ENCODE measurements around the gene MPO. TPM values are rescaled to one million over a fixed set of nuclear protein-coding genes. Genes with fewer than 3 reads are reported as not detected.

Gene MPO
- total RNA-seq, 1 donor from 2014 or later, result not detected

DNA sequence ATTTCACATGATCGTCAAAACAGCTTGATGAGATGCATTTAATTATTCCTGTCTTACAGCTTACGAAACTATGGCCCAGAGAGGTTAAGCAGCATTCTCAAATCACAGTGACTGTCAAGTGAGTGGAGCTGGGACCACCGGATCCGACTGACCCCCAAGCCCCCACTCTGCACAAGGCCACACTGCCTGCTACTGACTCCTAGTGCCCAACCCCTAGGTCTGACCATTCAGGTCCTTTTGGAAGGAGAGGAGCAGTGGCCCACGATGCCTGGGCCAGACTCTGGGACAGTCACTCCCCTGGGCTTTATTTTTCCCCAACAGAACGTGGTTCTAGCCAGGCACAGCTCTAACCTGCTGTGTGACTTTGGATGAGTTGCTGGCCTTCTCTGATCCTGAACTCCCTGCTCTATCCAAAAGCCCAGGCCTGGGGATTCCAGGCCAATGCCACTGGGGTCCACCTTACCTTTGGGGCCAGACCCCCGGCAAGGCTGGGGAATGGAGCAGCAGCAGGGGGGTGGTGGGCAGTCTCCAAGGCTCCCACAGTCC is 38.0 kb upstream of the MPO start:
- H3K36me3 Mint-ChIP-seq (ENCODE audit: insufficient read depth), result peaks cover 13% of the 10 kb centered on the region
- H3K4me3 Mint-ChIP-seq (ENCODE audit: low read depth), result no peak overlapping the region
- H3K27ac Mint-ChIP-seq, result no peak overlapping the region
- no peaks in the 10 kb centered on the region for H3K27me3 Mint-ChIP-seq
- peaks cover 1% of the 10 kb centered on the region for H3K4me1 Mint-ChIP-seq (ENCODE audit: low read depth)
- no peaks in the 10 kb centered on the region for H3K9me3 Mint-ChIP-seq (ENCODE audit: low read depth)
- TF ChIP-seq, protein P1, sequence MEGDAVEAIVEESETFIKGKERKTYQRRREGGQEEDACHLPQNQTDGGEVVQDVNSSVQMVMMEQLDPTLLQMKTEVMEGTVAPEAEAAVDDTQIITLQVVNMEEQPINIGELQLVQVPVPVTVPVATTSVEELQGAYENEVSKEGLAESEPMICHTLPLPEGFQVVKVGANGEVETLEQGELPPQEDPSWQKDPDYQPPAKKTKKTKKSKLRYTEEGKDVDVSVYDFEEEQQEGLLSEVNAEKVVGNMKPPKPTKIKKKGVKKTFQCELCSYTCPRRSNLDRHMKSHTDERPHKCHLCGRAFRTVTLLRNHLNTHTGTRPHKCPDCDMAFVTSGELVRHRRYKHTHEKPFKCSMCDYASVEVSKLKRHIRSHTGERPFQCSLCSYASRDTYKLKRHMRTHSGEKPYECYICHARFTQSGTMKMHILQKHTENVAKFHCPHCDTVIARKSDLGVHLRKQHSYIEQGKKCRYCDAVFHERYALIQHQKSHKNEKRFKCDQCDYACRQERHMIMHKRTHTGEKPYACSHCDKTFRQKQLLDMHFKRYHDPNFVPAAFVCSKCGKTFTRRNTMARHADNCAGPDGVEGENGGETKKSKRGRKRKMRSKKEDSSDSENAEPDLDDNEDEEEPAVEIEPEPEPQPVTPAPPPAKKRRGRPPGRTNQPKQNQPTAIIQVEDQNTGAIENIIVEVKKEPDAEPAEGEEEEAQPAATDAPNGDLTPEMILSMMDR (IDR thresholded peaks at IDR 0.05; ENCODE audit: unreplicated experiment), result no peak
- DNase-seq (ENCODE audit: low spot score, unreplicated experiment), result no peak

DNA sequence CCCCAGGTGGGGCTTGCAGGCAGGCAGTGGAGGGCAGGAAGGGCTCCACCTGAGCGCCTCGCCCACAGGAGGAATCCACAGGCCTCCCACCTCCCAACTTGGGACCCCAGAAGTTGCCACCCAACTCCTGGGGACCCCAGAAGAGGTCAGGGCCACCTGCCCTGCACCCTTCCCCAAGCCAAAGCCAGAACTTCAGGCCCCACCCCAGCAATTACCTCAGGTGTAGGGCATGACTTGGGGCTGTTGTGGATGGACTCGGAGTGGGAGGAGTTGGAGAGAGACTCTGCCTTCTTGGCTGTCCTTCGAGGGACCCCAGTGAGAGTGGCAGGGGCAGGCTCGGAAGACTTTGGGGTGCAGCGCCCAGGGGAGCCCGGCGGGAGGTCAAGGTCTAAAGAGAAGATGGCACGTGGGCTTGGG is 37.3 kb upstream of the MPO start:
- TF ChIP-seq, protein P1 (IDR thresholded peaks at IDR 0.05; ENCODE audit: unreplicated experiment), result no peak
- Mint-ChIP-seq H3K27me3 (no peaks in the 10 kb centered on the region), H3K27ac (no peak overlapping the region), H3K9me3 (ENCODE audit: low read depth) (no peaks in the 10 kb centered on the region), H3K4me3 (ENCODE audit: low read depth) (no peak overlapping the region), H3K4me1 (ENCODE audit: low read depth) (no peaks in the 10 kb centered on the region), H3K36me3 (ENCODE audit: insufficient read depth) (peaks cover 13% of the 10 kb centered on the region)
- no peak for DNase-seq (ENCODE audit: low spot score, unreplicated experiment)

DNA sequence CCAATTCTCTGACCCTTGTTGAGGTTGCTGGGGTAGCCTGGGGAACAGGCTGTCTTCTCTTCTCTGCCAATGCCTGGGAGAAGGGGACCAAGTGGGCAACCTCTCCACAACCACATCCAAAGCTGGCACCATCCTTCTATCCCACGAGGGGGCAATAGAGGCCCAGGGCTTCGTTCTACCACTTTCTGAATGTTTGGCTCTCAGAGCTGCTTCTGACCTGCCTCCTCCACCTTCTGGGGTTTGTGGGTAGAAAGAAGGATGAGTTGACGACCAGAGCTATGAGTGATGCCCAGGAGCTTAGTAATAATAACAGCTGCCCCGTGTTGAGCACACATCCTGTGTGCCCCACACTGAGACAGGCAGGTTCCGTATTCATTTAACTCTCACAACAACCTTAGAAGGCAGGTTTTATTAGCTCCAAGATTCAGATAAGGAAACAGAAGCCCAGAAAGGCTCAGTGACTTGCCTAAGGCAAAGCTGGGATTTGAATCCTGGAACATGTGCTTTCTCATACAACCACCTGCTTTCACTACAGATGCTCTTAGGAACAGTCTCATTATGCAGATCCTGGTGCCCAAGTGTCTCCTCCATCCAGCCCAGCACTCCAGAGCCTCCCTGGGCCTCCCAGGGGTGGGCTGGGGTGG is 36.8 kb upstream of the MPO start:
- Mint-ChIP-seq H3K27ac (no peak overlapping the region), H3K4me1 (ENCODE audit: low read depth) (no peaks in the 10 kb centered on the region), H3K27me3 (no peaks in the 10 kb centered on the region), H3K9me3 (ENCODE audit: low read depth) (no peaks in the 10 kb centered on the region), H3K4me3 (ENCODE audit: low read depth) (no peak overlapping the region), H3K36me3 (ENCODE audit: insufficient read depth) (peaks cover 13% of the 10 kb centered on the region)
- no peak for DNase-seq (ENCODE audit: low spot score, unreplicated experiment)
- TF ChIP-seq, protein P1 (IDR thresholded peaks at IDR 0.05; ENCODE audit: unreplicated experiment), result peak; percentile 68

DNA sequence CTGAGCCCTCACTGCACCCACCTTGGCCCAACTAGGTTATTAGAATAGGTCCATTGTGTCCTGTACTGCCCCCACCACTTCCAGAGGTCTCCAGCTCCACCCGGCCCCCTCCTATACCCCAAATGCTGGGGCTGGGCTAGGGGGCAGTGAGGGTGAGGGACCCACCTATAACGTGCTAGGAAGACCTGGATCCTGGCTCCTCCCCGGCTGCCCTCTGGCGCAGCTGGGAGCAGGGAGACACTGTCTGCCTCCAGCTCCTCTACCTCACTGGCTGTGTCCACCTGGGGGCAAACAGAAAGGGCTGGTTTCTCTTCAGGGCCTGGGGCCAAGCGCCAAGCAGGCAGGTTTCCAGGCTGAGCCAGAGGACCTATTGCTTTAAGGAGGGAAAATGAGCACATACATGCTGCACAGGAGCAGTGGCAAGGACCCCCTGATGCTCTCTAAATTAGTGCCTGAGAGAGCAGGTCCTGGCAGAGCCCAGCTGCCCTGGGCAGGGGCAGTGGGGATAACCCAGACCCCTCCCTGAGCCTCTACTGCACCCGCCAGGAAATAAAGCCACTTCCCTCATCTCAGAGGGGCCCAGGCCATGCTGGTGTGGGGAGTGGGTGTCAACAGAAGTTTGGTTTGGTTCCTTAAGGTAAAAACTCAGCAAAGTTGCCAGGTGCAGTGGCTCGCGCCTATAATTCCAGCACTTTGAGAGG is 35.7 kb upstream of the MPO start:
- peak; percentile 5 for DNase-seq (ENCODE audit: low spot score, unreplicated experiment)
- H3K4me3 Mint-ChIP-seq (ENCODE audit: low read depth), result no peak overlapping the region

DNA sequence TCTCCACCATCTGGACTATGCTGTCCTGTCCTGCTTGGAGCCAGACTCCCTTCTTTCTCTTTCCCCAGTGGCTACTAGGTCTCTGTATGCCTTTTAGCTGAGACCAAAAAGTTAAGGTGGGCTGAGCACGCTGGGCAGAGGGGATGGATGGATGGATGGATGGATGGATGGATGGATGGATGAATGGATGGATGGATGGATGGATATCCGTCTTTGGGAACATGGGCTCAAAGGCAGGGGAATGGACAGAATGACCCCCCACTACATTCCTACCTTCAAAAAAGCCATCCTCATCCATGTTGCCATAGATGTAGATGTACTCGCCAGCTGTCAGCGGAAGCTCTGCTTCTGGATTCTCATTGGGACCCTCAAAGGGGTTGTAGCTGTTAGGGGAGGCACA is 35.0 kb upstream of the MPO start:
- Mint-ChIP-seq H3K27me3 (no peaks in the 10 kb centered on the region), H3K9me3 (ENCODE audit: low read depth) (no peaks in the 10 kb centered on the region), H3K27ac (no peak overlapping the region), H3K4me3 (ENCODE audit: low read depth) (no peak overlapping the region), H3K36me3 (ENCODE audit: insufficient read depth) (peaks cover 3% of the 10 kb centered on the region), H3K4me1 (ENCODE audit: low read depth) (no peaks in the 10 kb centered on the region)
- TF ChIP-seq, protein P1 (IDR thresholded peaks at IDR 0.05; ENCODE audit: unreplicated experiment), result no peak
- DNase-seq (ENCODE audit: low spot score, unreplicated experiment), result no peak

More for the DNA sequence above, 35.7 kb upstream of the MPO start:
- no peak overlapping the region for H3K27ac Mint-ChIP-seq
- TF ChIP-seq, protein P1 (IDR thresholded peaks at IDR 0.05; ENCODE audit: unreplicated experiment), result no peak
- H3K9me3 Mint-ChIP-seq (ENCODE audit: low read depth), result no peaks in the 10 kb centered on the region
- H3K27me3 Mint-ChIP-seq, result no peaks in the 10 kb centered on the region
- no peaks in the 10 kb centered on the region for H3K4me1 Mint-ChIP-seq (ENCODE audit: low read depth)
- H3K36me3 Mint-ChIP-seq (ENCODE audit: insufficient read depth), result peaks cover 6% of the 10 kb centered on the region
